ENCODE measurements around the gene LCNL1.
A peak's percentile ranks its signal among the peaks of the same experiment; 100 is the strongest.

The LCNL1 gene

GRCh38 chr9:136947028-136947891, 35.5 kb upstream of the LCNL1 start:
- no peak for DNase-seq

- DNase-seq = no peak
These were observed 34.8 kb upstream of the LCNL1 start for GRCh38 chr9:136947955-136948510.

GRCh38 chr9:136949239-136949816, 33.5 kb upstream of the LCNL1 start:
- no peak for DNase-seq

GRCh38 chr9:136949817-136950655, 32.8 kb upstream of the LCNL1 start:
- DNase-seq = peak; percentile 94

- DNase-seq = no peak
These were observed 32.0 kb upstream of the LCNL1 start for GRCh38 chr9:136950656-136951276.

GRCh38 chr9:136951541-136952320, 31.1 kb upstream of the LCNL1 start, which contains the start of gene LCN12:
Gene LCN12 (plus strand): TSS chr9:136952273. CDS start chr9:136952328, 55 bp downstream.
- DNase-seq = no peak

GRCh38 chr9:136952321-136952850, 30.4 kb upstream of the LCNL1 start:
- DNase-seq = no peak

GRCh38 chr9:136952876-136953770, 29.7 kb upstream of the LCNL1 start:
- no peak for DNase-seq

- no peak for DNase-seq
These were observed 29.0 kb upstream of the LCNL1 start for GRCh38 chr9:136953771-136954269.

- no peak for DNase-seq
These were observed 28.3 kb upstream of the LCNL1 start for GRCh38 chr9:136954270-136955083.

- no peak for DNase-seq
These were observed 27.4 kb upstream of the LCNL1 start for GRCh38 chr9:136955202-136955942.

GRCh38 chr9:136955943-136956335, 26.9 kb upstream of the LCNL1 start:
- DNase-seq = no peak

- DNase-seq = no peak
These were observed 26.2 kb upstream of the LCNL1 start for GRCh38 chr9:136956604-136957003.

- no peak for DNase-seq
These were observed 25.3 kb upstream of the LCNL1 start for GRCh38 chr9:136957461-136957860.

GRCh38 chr9:136957901-136958300, 24.9 kb upstream of the LCNL1 start:
- no peak for DNase-seq

GRCh38 chr9:136958473-136958872, 24.3 kb upstream of the LCNL1 start:
- no peak for DNase-seq

- DNase-seq = no peak
These were observed 23.6 kb upstream of the LCNL1 start for GRCh38 chr9:136958898-136959850.
